Skin of body (tissue), 2 donors: ENCODE measurements around the gene TIGD6. TPM values are rescaled to one million over a fixed set of nuclear protein-coding genes. Genes with fewer than 3 reads are reported as not detected.

Source experiments
- DNase-seq: peaks from one replicate; lab custom pipeline; 2025; lab: John Stamatoyannopoulos, UW
- total RNA-seq: library from RNA; depleted of rRNA; stranded (reverse); fragments of >200 nt; gene quantifications from one replicate; pipeline ENCODE4 v1.2.3, GENCODE V29; 2014

Gene TIGD6
- total RNA-seq, 1 donor from 2014 or later = 3.4 TPM

DNA sequence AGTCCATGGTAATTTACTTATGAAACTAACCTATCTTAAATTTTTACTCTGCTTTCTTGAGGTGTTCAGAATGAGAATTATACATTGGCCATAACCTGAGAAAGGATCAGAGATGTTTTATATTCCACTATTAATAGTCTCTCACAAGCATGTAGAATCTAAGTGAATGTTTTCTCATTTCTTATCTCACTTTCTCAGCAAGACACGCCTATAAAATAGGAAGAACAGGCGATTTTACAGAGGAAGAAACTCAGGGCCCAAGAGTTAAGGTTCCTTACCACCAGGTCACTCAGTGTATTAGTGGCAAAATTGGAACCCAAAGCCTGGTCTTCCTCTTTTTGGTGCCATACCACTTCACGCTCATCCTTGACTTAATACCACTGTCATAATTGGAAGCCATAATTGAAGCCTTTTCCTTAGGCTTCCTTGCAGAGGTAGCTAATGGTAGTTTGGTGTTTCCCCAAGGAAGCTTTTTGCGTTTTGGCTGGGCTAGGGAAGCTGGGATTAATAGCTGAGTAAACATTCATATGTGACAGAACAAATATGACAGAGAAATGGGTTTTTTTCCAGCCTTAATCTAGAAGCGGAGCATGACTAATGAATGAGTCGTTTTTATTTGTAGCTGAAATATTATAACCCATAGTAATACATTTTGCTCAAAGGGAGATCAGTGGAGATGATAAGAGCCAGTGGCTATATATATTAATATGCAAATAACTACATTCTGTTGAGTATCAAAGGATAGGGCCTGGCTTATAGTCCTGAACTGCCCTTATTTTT, 17.0 kb upstream of the TIGD6 start:
- no peak for DNase-seq

DNA sequence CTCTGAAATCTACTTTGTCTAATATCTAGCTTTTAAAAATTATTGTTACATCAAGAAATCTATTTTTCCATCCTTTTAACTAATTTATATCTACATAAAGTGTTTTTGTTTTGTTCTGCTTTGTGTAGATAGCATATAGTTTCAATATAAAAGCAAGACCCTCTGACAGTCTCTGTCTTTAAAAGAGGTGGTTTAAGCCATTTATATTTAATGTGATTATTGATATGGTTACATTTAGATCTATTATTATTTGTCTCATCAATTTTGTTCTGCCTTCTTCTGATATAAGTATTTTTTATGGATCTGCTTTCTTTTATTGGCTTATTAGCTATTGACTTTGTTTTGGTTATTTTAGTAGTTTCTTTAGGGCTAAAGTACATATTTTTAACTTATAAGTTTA, 16.1 kb upstream of the TIGD6 start:
- DNase-seq = no peak

DNA sequence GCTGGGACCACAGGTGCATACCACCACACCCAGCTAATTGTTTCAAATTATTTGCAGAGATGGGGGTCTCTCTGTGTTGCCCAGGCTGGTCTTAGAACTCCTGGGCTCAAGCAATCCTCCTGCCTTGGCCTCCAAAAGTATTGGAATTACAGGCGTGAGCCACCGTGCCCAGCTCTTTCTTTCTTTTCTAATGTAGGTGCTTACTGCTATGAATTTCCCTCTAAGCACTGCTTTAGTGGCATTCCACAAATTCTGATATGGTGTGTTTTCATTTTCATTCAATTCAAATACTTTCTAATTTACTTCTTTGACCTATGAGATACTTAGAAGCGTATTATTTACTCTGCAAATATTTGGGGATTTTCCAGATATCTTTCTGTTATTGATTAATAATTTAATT, 15.0 kb upstream of the TIGD6 start:
- no peak for DNase-seq

DNA sequence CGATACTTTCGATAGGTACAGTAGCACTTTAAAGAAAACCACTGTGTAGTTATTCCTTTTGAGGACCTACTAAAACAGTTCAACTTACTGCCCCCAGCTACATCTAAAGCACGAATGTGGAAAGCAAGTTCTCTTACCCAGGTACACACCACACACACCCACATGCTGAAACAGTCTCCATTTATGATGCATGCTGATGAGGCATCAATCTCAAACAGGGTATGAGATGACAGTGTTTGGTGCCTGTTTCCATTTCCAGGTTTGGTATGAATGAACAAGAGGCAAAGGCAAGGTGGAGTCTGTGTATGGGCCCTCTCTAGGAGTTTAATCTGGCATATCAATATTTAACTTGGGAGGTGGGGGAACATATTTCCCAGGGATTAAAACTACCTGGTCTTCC, 14.0 kb upstream of the TIGD6 start:
- DNase-seq = no peak

DNA sequence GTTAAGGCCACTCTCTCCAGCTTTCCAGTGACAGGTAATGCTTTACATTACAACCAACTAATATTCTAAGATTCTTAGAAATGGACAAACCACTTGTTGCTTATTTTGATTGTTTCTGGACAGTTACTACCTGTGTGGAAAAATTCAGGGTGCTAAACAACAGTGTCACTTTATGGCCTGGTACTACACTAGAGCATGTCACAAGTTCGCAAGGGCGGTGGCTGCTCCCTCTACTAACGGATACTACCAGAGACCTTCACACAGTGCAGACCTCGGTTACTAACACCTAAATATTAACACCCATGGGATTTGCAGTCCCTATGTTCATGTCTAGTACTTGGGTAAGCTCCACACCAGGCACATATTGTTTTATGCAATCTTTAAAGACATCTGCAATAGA, 13.5 kb upstream of the TIGD6 start:
- no peak for DNase-seq

DNA sequence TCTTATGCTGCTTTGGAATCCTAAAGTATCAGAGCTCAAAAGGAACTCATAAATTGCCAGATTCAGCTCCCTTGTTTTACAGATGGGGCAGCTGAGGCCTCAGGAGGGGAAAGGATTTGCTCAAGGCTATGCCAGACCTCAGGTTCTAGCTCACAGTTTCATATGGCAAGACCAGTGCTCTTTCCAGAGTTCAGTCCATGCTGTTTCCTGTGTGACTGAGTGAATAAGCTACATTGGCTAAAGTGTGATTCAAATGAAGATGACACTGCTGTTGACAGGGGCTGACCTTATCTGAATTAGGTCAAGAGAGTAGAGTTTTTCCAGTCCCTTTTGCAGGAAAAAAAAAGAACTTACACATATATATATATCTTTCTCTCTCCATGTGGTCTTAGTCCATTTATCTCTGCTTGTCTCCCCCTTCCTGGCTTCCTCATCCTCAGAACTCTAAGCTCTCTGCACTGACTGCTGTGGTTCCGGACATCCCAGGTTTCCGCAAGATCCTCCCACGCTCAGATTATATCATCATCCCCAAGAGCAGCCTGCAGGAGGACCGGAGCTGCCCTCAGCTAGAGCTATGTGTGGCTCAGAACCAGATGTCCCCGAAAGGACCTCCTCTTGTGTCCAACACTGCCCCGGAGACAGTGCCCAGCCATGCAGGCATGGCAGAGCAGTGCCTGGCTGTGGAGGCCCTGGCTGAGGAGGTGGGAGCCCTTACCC, 9.4 kb upstream of the TIGD6 start:
- no peak for DNase-seq

DNA sequence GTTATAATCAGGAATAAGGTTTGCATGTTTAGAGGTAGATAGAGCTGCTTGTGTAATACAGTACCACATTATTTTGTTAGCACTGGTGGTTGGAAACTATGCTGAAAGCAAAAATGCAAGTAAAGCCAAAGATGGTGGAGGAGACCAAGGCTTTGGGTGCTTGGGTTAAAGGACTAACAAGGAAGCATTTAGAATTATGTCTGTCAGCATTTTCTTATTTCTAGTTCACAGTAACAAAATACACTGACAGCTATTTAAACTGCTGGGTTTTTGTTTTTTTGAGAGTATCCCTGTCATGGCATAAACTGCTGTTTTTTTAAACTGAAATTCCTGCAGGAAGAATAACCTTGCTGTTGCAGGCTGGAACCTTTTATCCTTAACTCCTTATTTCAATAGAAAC, 6.6 kb upstream of the TIGD6 start:
- no peak for DNase-seq

DNA sequence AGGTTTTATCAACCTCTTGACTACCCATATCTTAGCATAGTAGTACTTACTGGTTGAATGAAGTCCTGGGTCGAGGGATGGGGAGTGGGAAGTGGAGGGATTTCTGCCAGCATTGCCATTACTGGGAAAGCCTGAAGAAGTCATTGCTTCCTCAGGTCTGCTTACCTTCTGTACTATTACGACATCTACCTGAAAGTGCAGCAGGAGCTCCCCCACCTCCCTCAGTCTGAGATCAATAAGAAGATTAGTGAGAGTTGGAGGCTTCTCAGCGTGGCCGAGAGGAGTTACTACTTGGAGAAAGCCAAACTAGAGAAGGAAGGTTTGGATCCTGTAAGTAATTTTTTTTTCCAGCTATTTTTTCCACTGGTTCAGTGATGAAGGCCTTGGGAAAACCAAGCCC, 5.9 kb upstream of the TIGD6 start:
- DNase-seq = no peak

DNA sequence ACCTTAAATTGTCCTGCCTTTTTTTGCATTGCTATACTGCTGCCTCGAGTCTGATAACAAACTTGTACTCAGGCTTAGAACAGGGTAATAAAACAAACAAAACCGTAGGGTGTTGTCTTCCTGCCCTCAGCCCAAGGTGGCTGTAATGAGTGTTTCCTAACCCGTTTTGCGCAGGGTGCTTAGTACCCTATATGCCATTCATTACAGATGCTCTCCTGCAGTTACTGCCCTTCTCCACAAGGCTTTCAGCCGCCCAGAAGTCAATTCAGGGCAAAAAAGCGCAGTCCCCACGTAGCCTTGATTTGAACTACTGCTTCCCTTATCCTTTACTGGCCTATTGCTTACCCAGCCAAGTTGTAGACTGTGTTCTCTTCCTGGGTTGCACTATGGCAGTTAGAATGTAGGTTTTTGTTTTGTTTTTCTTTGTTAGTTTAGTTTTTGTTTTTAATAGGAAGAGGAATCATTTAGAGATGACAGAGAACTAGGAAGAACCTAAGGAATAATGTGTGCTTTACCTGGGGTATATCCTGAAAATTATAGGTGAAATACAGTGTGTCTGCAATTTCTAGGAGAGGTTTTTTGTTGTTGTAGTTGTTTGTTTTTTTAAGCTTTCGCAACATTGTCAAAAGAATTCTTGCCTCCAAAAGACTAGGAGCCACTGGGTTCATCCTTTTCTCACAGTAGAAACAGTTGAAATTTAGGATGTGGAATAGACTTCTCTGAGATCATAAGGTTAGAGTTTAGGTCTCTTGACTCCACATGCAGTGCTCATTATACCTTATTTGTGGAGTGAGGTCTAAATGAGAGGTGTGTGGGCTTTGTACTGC, 1.4 kb upstream of the TIGD6 start:
- DNase-seq = peak; percentile 15

DNA sequence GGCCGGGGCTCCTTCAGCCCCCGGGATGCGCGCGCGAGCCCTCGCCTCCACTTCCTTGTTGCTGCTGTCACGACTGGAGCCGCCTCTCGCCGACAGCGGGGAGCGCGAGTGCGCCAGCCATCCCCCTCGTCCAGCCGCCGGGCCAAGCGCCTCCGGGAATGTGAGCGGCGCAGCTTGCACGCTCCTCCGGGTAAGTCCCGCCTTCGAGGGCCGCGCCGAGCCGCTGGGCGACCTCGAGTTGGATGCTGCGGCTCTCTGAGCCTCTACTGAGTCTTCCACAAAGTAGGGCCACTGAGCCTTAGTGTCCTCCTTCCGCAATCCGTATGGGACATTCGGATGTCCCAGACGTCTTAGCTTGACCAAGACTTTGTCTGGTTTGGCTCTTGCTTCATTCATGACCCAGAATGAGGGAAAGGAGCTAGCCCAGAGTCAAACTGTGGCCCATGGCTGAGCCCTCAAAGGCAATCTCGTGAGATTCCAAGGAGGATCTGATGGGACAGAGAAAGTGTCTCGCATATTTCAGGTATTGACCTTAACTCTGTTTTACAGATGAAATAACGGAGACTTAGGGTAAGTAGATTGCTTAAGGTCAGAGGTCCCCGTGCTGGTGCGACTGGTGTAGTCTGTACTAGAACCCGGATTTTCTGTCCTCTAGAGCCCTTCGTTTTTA, 671 bp upstream of the TIGD6 start:
- DNase-seq = no peak

DNA sequence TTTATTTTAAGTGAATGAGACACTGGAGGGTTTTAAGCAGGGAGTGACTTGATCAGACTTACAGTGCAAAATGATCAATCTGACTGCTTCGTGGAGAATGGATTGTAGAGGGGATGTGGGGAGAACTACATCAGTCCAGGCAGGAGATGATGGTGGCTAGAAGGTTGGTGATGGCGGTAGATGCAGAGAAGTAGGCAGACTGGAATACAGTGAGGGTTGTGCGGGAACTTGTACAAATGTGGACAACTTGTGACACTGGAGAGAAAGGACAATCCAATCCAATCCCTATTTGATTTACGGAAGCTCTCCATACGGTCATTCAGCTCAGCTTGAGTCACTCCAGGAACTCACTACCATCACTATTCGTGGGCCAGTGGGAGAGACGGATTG, 593 bp downstream of the TIGD6 start:
- no peak for DNase-seq

DNA sequence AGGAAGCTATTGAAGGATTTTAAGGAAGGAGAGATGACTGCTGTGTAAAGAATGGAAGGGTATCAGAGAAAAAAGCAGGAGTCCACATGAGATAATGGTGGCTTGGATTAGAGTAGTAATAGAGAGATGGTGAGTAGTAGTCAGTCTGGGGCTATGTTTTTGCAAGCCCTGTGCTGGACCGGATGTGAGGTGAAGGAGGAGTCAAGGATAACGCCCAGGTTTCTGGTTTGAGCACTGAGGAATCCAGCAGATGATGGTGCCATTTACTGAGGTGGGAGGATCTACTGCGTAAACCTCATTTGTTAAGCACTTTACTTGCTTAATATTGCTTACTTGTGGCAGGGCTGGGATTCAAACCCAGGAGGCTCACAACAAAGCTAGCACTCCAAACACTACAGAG, 1.1 kb downstream of the TIGD6 start:
- no peak for DNase-seq

DNA sequence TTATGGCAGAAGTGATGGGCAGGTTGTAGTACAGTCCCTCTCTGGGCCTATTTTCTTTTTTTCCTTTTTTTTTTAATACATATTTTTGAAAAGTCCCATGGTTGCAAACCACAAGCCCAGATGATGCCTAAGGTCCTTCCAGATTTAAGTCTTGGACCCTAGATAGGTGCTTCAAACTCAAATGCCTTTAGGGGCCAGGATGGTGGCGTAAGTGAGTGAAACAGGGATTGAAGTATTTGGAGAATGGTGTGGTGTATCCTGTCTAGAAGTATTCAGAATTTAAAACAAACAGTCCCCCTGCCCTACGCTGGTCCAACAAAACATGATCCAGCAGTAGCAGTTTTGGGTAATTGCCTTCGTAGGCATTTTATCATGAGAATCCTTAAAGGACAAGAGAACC, 2.2 kb downstream of the TIGD6 start:
- no peak for DNase-seq

DNA sequence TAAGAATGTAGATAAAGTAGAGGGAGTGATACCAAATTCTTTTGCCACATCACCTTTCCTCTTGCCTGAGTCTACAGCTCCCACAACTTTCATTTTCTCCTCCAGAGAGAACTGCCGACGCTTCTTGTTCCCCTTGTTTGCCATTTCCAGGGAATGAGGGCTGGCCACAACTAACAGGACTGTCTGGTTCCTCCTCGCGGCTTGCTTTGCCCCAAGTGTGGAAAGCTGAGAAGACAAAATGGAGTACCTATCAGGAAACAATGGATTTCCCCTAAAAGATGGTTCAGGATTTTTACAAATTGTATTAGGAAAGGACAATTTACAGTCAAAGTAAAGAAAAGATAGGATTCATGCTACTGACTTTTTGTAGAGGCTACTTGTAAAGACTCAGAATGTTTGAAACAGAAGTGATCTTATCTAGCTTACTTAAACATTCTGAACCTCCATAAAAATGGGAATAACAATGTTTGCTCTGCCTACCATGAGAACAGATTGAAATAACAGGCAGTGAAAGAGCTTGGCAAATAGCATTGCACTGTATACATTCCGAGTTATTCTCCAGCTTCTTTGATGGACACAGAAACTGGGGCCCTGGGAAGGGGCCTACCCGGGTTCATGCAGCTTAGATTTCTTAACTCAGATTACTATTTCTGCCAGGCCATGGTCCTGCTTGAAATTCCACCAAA, 4.1 kb downstream of the TIGD6 start:
- DNase-seq = no peak

DNA sequence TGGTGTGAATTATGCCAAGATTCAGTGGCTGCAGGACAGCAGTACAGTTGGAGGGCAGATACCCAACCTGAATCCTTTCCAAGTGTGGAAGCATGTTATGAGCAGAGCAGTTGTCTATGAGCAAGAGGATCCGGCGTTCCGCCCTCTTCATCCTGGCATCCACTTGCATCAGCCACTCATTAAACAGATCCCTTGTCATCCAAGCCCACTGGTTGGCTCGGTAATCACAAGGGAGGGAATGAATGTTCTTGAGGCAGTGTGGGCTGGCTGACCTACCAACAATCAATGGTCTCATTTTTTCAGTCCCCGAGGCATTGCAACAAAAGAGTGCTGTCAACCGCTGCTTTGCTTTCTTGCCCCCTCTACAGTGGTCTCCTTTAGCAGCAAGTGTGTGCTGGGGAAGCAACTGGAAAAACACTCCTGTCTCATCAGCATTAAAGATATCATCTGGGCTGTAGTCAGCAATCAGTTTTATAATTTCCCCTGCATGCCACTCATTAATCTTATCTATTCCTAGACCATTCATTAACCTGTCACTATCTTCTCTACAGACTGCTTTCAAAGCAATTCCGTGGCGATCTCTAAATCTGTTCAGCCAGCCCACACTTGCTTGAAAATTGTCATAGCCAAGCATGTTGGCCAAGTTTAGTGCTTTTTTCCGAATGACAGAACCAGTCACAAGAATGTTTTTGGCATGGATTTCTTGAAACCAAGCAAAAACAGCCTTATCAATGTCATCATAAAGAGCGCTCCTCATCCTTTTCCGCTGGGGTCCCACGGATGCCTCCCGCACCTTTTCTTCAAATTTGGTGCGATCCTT, 4.9 kb downstream of the TIGD6 start:
- DNase-seq = no peak

DNA sequence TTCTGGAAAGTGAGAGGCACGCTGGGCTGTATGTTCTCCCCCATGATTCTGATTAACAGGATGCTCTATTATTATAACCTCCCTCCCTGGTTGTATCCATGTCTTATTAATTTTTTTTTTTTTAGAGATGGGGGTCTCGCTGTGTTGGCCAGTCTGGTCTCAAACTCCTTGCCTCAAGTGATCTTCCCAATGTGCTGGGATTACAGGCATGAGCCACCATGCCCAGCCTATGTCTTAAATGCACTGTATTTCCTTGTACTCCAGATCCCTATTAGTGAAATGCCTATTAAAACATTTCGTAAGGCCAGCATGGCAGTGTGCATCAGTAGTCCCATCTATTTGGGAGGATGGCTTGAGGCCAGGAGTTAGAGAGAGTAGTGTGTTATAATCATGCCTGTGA, 7.0 kb downstream of the TIGD6 start:
- no peak for DNase-seq

DNA sequence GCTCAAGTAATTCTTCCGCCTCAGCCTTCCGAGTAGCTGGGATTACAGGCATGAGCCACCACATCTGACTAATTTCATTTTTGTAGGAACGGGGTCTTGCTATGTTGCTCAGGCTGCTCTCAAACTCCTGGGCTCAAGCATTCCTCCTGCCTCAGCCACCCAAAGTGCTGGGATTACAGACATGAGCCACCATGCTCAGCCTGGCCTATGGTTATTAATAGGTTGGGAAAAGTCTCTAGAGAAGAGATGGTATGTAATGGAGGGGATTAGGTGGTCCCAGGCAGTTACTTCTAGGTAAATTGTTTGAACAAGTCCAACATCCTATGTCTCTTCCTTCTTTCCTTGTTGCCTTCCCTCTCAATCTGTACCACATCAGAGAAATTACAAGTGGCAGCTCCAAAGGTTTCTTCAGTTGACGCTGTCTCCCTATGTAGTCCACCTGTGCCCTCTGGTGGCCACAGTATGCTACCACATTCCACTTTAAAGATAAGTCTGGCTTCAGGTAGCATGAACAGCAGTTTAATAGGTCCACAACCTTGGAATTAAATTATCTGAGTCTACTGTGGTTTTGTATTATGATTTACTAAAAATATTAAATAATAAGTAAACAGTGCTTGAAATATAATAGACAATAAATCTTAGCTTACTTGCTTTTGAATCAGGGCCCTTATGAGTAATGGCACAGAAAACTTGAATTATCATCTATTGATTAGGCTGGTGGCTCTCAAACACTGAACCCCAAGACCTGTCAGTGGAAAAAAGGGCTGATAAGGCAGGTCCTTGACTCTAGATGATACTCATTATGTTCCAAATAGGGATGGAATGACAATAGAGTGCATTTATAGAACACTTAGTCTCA, 9.7 kb downstream of the TIGD6 start:
- DNase-seq = peak; percentile 45

DNA sequence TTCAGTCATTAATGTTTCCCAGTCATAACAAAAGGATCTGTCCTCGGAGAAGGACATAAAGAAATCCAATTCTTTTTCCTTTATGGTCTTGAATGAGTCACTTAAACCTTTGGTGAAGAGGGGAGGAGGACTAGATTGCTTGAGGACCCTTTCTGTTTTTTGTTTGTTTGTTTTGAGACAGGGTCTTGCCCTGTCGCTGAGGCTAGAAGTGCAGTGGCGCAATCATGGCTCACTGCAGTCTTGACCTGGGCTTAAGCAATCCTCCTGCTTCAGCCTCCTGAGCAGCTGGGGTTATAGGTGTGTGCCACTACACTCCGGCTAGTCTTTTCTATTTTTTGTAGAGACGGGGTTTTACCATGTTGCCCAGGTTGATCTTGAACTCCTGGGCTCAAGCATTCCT, 12.3 kb downstream of the TIGD6 start:
- no peak for DNase-seq

DNA sequence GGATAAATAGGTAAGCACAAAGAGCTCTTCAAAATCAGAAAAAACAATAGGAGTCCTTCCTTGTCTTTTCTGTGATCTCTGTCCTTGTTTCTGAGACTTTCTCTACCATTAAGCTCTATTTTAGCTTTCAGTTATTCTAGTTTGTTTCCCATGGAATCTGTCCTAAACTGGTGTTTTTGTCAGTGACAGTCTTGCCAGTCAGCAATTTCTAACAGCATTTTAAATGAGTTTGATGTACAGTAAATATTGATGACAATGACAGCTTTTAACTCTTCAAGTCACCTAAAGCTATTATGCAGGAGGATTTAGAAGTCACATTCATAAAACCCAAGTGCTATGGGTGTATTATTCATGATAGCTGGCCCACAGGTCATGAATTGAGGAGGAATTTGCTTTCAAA, 17.9 kb downstream of the TIGD6 start:
- DNase-seq = no peak
